Fibroblast of mammary gland (primary cell): ENCODE results near the gene ATP5F1E.

ENCODE experiments used
- DNase-seq: peaks from one replicate; pipeline ENCODE4 v3.0.0-alpha.2; 2010; ENCODE audit warnings: low read depth
- H3K4me3 ChIP-seq: 2 replicates; pipeline ENCODE4 v1.5.1; 2011; ENCODE audit warnings: low read depth, mild to moderate bottlenecking, low read length, moderate library complexity; ENCODE audit not compliant: control insufficient read depth
- TF ChIP-seq, protein P1 (sequence below): conservative IDR thresholded peaks from 2 replicates; pipeline ENCODE4 v1.5.1; 2011; ENCODE audit warnings: low read depth, low read length, inconsistent platforms; ENCODE audit not compliant: control insufficient read depth, insufficient read depth

Gene ATP5F1E

GRCh38 chr20:59031564-59032022, 542 bp downstream of the ATP5F1E start:
- DNase-seq: peak; percentile 11
- peak overlapping the region; percentile 68 for H3K4me3 ChIP-seq
- TF ChIP-seq, protein P1, sequence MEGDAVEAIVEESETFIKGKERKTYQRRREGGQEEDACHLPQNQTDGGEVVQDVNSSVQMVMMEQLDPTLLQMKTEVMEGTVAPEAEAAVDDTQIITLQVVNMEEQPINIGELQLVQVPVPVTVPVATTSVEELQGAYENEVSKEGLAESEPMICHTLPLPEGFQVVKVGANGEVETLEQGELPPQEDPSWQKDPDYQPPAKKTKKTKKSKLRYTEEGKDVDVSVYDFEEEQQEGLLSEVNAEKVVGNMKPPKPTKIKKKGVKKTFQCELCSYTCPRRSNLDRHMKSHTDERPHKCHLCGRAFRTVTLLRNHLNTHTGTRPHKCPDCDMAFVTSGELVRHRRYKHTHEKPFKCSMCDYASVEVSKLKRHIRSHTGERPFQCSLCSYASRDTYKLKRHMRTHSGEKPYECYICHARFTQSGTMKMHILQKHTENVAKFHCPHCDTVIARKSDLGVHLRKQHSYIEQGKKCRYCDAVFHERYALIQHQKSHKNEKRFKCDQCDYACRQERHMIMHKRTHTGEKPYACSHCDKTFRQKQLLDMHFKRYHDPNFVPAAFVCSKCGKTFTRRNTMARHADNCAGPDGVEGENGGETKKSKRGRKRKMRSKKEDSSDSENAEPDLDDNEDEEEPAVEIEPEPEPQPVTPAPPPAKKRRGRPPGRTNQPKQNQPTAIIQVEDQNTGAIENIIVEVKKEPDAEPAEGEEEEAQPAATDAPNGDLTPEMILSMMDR: no peak

GRCh38 chr20:59030911-59031563, 1.1 kb downstream of the ATP5F1E start:
- peak; percentile 3 for DNase-seq
- TF ChIP-seq, protein P1: no peak
- H3K4me3 ChIP-seq: peak overlapping the region; percentile 68

- H3K4me3 ChIP-seq: no peak overlapping the region
- DNase-seq: no peak
- TF ChIP-seq, protein P1: no peak
These were observed 3.3 kb downstream of the ATP5F1E start for GRCh38 chr20:59028812-59029211.

GRCh38 chr20:59027741-59028320, 4.3 kb downstream of the ATP5F1E start:
- no peak overlapping the region for H3K4me3 ChIP-seq
- DNase-seq: peak; percentile 77
- TF ChIP-seq, protein P1: no peak

DNA sequence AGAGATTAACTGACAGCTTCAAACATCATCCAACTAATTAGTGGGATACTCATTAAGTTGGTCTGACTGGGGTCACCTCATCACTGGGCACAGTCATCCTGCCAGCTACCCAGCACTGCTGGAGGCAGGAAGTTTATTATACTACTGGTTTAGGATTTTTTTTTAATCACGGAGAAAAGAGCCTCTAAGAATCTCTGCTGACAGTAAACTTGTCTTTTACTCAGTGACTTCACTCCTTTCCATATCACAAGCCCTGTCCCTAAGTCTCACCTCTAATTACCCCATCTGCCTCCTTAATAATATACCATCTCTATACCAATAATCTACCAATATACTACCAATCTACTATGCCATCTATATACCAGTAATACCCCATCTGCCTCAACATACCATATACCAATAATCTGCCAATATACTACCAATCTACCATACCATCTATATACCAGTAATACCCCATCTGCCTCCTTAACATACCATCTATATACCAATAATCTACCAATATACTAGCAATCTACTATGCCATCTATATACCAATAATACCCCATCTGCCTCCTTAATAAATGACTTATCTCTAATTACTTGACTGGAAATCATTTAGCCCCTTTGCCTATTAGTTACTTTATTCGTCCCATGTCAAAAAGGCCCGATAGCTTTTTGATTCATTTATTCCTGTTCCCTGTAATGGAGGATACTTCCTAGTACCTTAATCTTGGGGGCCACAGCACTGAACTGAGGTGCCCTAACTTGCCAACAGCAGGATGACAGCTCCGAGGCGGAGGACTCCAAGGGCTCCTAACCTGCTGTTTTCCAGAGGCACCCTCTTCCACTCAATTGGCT, 5.0 kb downstream of the ATP5F1E start:
- H3K4me3 ChIP-seq: no peak overlapping the region
- TF ChIP-seq, protein P1: no peak
- no peak for DNase-seq

DNA sequence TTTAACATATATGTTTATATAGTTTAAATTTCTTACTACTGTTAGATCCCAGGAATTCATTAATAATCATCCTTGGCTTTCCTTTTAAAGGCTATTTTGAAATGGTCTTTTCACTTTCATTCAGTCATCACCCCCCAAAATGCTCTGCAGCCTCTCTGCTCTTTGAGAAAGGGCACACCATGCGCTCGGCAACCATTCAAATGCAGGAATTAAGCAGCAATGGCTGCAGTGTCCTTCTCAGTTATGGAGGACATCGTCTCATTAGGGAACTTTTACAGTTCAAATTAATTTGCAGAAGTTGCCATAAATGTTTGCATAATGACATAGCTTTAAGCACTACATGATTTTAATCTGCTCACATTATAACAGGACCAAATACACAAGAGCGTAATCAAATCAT, 6.6 kb downstream of the ATP5F1E start:
- TF ChIP-seq, protein P1: no peak
- H3K4me3 ChIP-seq: no peak overlapping the region
- no peak for DNase-seq
